RWPE1 (cell line): Measurements from ENCODE around the gene IRF9.

Experiments
- CTCF ChIA-PET: fragments of 350-600 bp; sonication (Branson Sonifier 250); formaldehyde crosslinking; extraction: SDS; loops from one replicate; lab custom pipeline; 2021; lab: Yijun Ruan, JAX
- POLR2A ChIA-PET: fragments of 400-600 bp; formaldehyde crosslinking; extraction: SDS; loops from one replicate; lab custom pipeline; 2020; ENCODE audit warnings: antibody characterized with exemption; ENCODE audit not compliant: low non-redundant PET; lab: Yijun Ruan, JAX
- DNase-seq: peaks from one replicate; pipeline ENCODE4 v3.0.0; 2012; ENCODE audit warnings: low spot score
- H3K27ac ChIP-seq: fragments of 450-650 bp; 2 replicates; pipeline ENCODE4 v1.5.1; 2017
- CTCF ChIP-seq: fragments of 450-650 bp; conservative IDR thresholded peaks from 2 replicates; pipeline ENCODE4 v1.5.1; 2017; ENCODE audit warnings: low read depth, mild to moderate bottlenecking

IRF9 gene

GRCh38 chr14:24145690-24146452 is 15.2 kb upstream of the IRF9 start:
- no peak for TF ChIP-seq CTCF
- no peak for DNase-seq
- H3K27ac ChIP-seq = peak overlapping the region; percentile 97
- CTCF ChIA-PET = interaction anchor here (0.6 to 2.0 kb wide), 3 partner anchors 8 to 29 kb away, joined by 5 to 10 read pairs (median 6); partner anchors contain the start of gene IRF9
- POLR2A ChIA-PET = interaction anchor here (0.7 kb wide), 1 partner anchor 32 kb away, joined by 3 read pairs; the partner anchor contains the start of gene DCAF11

DNA sequence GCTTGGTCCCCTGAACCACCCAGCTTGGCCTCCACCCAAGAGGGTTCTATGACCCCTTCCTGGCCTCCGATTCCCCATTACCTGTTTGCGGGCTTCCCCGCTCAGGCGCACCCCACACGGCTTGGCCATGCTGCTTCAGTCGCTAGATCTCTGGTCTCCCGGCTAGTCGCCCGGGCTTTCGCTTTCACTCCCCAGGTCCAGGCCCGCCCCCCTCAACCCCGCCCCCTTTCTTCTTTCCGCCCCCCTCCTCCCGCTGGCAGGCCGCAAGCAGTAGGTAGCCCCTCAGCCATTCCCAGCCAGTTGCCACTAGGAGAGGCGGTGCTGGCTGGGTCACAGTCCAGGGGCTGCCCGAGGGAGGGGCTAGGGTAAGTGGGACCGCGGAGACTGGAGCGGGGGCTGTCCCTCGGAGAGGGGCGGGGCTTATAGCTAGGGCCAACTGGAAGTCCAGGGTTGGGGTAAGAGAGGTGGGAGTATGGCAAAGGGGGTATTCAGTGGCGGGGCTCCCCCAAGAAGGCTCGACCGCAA is 14.6 kb upstream of the IRF9 start, which contains the start of gene PSME2:
Gene PSME2, minus strand, starts transcription at position 158 of the 525 bp plus-strand sequence. Its CDS starts 29 bp downstream, at position 129.
- H3K27ac ChIP-seq = peak within 1 kb of the TSS; percentile 97
- ChIA-PET POLR2A (interaction anchor here (0.7 to 1.7 kb wide), 6 partner anchors 8 to 32 kb away, joined by 3 to 8 read pairs (median 3); partner anchors contain the start of genes DCAF11, IRF9 and PSME1), CTCF (interaction anchor here (0.6 to 2.0 kb wide), 3 partner anchors 9 to 28 kb away, joined by 5 to 10 read pairs (median 6); partner anchors contain the start of gene IRF9)
- peak; percentile 97 for DNase-seq
- TF ChIP-seq CTCF = no peak

- no peak for TF ChIP-seq CTCF
- peak; percentile 95 for DNase-seq
- ChIA-PET CTCF (interaction anchor here (1.6 to 2.0 kb wide), 2 partner anchors 10 to 14 kb away, joined by 5 to 10 read pairs; partner anchors contain the start of gene IRF9), POLR2A (interaction anchor here (0.6 to 1.7 kb wide), 7 partner anchors 9 to 249 kb away, joined by 3 to 8 read pairs (median 3); partner anchors contain the start of genes DCAF11, IRF9 and PSME1)
- H3K27ac ChIP-seq = peak within 1 kb of the TSS; percentile 97
These were observed 13.9 kb upstream of the IRF9 start, which contains the start of gene RNF31 for GRCh38 chr14:24146978-24147760. Gene RNF31, plus strand, starts transcription at chr14:24147498. Its CDS starts 201 bp downstream, at chr14:24147699.

DNA sequence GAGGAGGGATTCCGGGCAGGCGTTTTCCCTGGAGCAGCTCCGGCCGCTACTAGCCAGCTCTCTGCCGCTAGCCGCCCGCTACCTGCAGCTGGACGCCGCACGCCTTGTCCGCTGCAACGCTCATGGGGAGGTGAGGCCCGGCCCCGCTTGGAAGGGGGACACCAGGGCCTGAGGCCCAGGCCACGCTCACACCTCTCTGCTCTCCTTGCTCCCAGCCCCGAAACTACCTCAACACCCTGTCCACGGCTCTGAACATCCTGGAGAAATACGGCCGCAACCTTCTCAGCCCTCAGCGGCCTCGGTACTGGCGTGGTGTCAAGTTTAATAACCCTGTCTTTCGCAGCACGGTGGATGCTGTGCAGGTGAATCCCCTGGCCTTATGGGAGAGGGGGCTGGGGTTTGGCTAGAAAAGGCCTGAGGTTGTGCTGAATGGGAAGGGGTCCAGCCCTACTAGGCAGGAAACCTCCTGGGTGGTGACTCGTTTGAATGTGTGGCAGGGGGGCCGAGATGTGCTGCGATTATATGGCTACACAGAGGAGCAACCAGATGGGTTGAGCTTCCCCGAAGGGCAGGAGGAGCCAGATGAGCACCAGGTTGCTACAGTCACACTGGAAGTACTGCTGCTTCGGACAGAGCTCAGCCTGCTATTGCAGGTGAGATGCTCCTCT is 13.2 kb upstream of the IRF9 start:
- no peak for TF ChIP-seq CTCF
- ChIA-PET POLR2A (interaction anchor here (0.6 to 1.7 kb wide), 4 partner anchors 12 to 248 kb away, joined by 3 to 8 read pairs (median 4); partner anchors contain the start of genes DCAF11 and PSME1), CTCF (interaction anchor here (0.6 to 1.6 kb wide), 3 partner anchors 10 to 1252 kb away, joined by 4 to 5 read pairs (median 4); no protein-coding TSS in a partner anchor)
- H3K27ac ChIP-seq = peak overlapping the region; percentile 97
- no peak for DNase-seq

DNA sequence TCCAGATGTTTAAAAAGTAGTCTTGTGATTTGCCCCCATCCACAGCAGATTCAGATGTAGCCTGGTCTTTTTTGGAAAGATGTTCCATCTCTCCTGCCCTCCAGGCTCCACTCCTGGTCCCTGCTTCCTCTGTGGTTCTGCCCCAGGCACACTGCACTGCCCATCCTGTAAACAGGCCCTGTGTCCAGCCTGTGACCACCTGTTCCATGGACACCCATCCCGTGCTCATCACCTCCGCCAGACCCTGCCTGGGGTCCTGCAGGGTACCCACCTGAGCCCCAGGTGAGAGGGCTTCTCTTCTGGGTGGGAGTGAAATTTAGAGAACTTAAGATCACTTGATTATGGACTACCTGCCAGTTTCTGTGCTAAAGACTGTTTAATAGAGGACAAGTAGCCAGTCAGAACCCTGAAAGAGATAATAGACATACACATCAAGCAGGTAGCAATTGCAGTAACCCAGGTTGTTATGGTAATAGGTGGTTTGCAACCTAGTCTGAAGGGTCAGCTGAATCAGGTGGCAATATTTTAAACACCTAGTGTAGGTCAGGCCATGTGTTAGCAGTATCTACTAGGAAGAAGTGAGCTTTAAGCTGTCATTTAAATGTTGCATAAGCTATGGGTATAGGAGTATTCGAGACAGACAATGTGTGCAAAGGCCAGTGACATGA is 11.6 kb upstream of the IRF9 start:
- no peak overlapping the region; the same call in 1 of the 2 replicates for H3K27ac ChIP-seq
- DNase-seq = no peak
- POLR2A ChIA-PET = interaction anchor here (1.1 kb wide), 1 partner anchor 12 kb away, joined by 4 read pairs; the partner anchor contains the start of gene IRF9
- no peak for TF ChIP-seq CTCF
- CTCF ChIA-PET = interaction anchor here (0.6 to 1.4 kb wide), 3 partner anchors 11 to 22 kb away, joined by 3 to 4 read pairs (median 4); partner anchors contain the start of gene IRF9
